ELR (cell line): Measurements from ENCODE around the gene B3GNT4.
"Not testable (repeated sequence)": the region's sequence is repeated elsewhere in the genome, so short reads cannot be mapped to it uniquely, and the experiment has no call there.

Source experiments
- DNase-seq: peaks from one replicate; pipeline ENCODE4 v3.0.0-alpha.2; 2015; ENCODE audit warnings: low read depth

B3GNT4 gene

GRCh38 chr12:122203301-122204166 is at the start of gene B3GNT4:
Gene B3GNT4, plus strand, starts transcription at chr12:122203709. Its CDS starts 910 bp downstream, at chr12:122204619.
- peak; percentile 72 for DNase-seq

GRCh38 chr12:122155705-122156104 is 47.8 kb upstream of the B3GNT4 start:
- no peak for DNase-seq

- no peak for DNase-seq
Observed at GRCh38 chr12:122158700-122159285, 44.7 kb upstream of the B3GNT4 start.

- DNase-seq, result no peak
Observed at GRCh38 chr12:122159882-122160281, 43.6 kb upstream of the B3GNT4 start.

- DNase-seq, result no peak
Observed at GRCh38 chr12:122160761-122161160, 42.7 kb upstream of the B3GNT4 start.

- DNase-seq, result no peak
Observed at GRCh38 chr12:122161682-122162081, 41.8 kb upstream of the B3GNT4 start.

GRCh38 chr12:122162976-122163375 is 40.5 kb upstream of the B3GNT4 start:
- DNase-seq, result no peak

GRCh38 chr12:122166422-122167349 is 36.8 kb upstream of the B3GNT4 start:
- no peak for DNase-seq

GRCh38 chr12:122167356-122167925 is 36.1 kb upstream of the B3GNT4 start:
- no peak for DNase-seq

GRCh38 chr12:122168492-122168891 is 35.0 kb upstream of the B3GNT4 start:
- no peak for DNase-seq

- DNase-seq, result no peak
Observed at GRCh38 chr12:122171399-122171798, 32.1 kb upstream of the B3GNT4 start.

GRCh38 chr12:122172262-122172939 is 31.1 kb upstream of the B3GNT4 start:
- no peak for DNase-seq

GRCh38 chr12:122174155-122174845 is 29.2 kb upstream of the B3GNT4 start, which contains the start of gene IL31:
Gene IL31, minus strand, starts transcription at chr12:122174221. Its CDS starts 49 bp downstream, at chr12:122174172.
- DNase-seq, result no peak

- DNase-seq, result not testable (repeated sequence)
Observed at GRCh38 chr12:122176473-122176872, 27.0 kb upstream of the B3GNT4 start.

GRCh38 chr12:122182887-122183587 is 20.5 kb upstream of the B3GNT4 start, which contains the start of gene LRRC43:
Gene LRRC43, plus strand, starts transcription at chr12:122183123. Its CDS starts 22 bp downstream, at chr12:122183145.
- DNase-seq, result peak; percentile 39

- no peak for DNase-seq
Observed at GRCh38 chr12:122183588-122183940, 19.9 kb upstream of the B3GNT4 start.

GRCh38 chr12:122184517-122184916 is 19.0 kb upstream of the B3GNT4 start:
- no peak for DNase-seq

- DNase-seq, result no peak
Observed at GRCh38 chr12:122185079-122185478, 18.4 kb upstream of the B3GNT4 start.

- DNase-seq, result no peak
Observed at GRCh38 chr12:122185494-122186082, 17.9 kb upstream of the B3GNT4 start.

GRCh38 chr12:122187466-122187865 is 16.0 kb upstream of the B3GNT4 start:
- DNase-seq, result no peak
